Activated CD8-positive, alpha-beta T cell treated with anti-CD3 and anti-CD28 coated beads for 36 hours (primary cell): ENCODE measurements around the gene TLE4. TPM values are rescaled to one million over a fixed set of nuclear protein-coding genes. Genes with fewer than 3 reads are reported as not detected.
A peak's percentile ranks its signal among the peaks of the same experiment; 100 is the strongest.

Source experiments
- ATAC-seq: fragments of 200-7000 bp; cut with Tn5 transposase; one replicate; pipeline ENCODE4 v1.10.0; 2021; ENCODE audit warnings: mild to moderate bottlenecking, moderate library complexity
- CTCF ChIA-PET: fragments of 350-600 bp; sonication (Branson Sonifier 250); formaldehyde crosslinking; loops from one replicate; lab custom pipeline; 2021; ENCODE audit warnings: antibody characterized with exemption; lab: Charles Lee
- POLR2A ChIA-PET: fragments of 350-600 bp; sonication (Branson Sonifier 250); formaldehyde crosslinking; loops from one replicate; lab custom pipeline; 2021; ENCODE audit warnings: antibody characterized with exemption; lab: Charles Lee
- DNase-seq: peaks from one replicate; pipeline ENCODE4 v3.0.0-alpha.2; 2020
- H3K27ac Mint-ChIP-seq: one replicate; pipeline ENCODE4 v1.8.0; 2021; ENCODE audit warnings: mild to moderate bottlenecking, mixed read lengths
- H3K27me3 Mint-ChIP-seq: one replicate; pipeline ENCODE4 v1.8.0; 2021; ENCODE audit warnings: mixed read lengths
- H3K36me3 Mint-ChIP-seq: one replicate; pipeline ENCODE4 v1.8.0; 2021; ENCODE audit warnings: low read depth, mixed read lengths
- H3K4me1 Mint-ChIP-seq: one replicate; pipeline ENCODE4 v1.8.0; 2021; ENCODE audit warnings: low read depth, mixed read lengths
- H3K4me3 Mint-ChIP-seq: one replicate; pipeline ENCODE4 v1.8.0; 2021; ENCODE audit warnings: mild to moderate bottlenecking, moderate library complexity, mixed read lengths
- H3K9me3 Mint-ChIP-seq: one replicate; pipeline ENCODE4 v1.8.0; 2021; ENCODE audit warnings: mixed read lengths
- intact Hi-C: fragments of 100-400 bp; cut with micrococcal nuclease; formaldehyde crosslinking; loops from one replicate; pipeline ENCODE4 v1.10.0; 2022
- total RNA-seq, 2 experiments: library from RNA; stranded (reverse); gene quantifications; one replicate each; pipeline ENCODE4 v1.2.3, GENCODE V29; 2021
- TF ChIP-seq, protein P1 (sequence below): fragments of 200-600 bp; IDR thresholded peaks from one replicate; pipeline ENCODE4 v1.8.0; 2022; ENCODE audit warnings: antibody characterized with exemption, mild to moderate bottlenecking

Gene TLE4
- total RNA-seq, 2 experiments from 2014 or later: 30.8 to 31.9 TPM

DNA sequence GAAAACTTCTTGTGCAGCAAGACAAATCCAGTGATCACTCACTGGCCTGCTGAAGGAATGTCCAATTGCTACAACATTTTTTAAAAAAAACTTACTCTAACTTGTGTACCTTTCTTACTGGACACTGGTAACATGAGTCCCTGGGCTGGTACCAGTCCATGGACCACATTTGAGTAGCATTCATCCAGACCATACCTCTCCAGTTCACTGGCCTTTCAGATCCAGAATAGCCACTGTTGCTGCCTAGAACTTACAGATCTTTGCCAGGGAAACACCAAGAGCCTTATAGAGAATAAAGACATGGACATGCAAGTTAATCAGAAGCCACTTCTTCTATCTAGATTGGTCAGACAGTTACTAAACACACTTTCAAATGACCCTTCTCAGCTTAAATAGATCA is 185.3 kb downstream of the TLE4 start:
- Mint-ChIP-seq H3K27ac (no peak overlapping the region), H3K4me1 (peaks cover 8% of the 10 kb centered on the region), H3K36me3 (no peaks in the 10 kb centered on the region), H3K9me3 (no peaks in the 10 kb centered on the region), H3K27me3 (no peaks in the 10 kb centered on the region), H3K4me3 (no peak overlapping the region)
- intact Hi-C loops: no loop called here
- CTCF ChIA-PET: interaction anchor here (1.0 to 1.1 kb wide), 2 partner anchors 10 to 40 kb away, joined by 3 read pairs; no protein-coding TSS in a partner anchor
- TF ChIP-seq, protein P1, sequence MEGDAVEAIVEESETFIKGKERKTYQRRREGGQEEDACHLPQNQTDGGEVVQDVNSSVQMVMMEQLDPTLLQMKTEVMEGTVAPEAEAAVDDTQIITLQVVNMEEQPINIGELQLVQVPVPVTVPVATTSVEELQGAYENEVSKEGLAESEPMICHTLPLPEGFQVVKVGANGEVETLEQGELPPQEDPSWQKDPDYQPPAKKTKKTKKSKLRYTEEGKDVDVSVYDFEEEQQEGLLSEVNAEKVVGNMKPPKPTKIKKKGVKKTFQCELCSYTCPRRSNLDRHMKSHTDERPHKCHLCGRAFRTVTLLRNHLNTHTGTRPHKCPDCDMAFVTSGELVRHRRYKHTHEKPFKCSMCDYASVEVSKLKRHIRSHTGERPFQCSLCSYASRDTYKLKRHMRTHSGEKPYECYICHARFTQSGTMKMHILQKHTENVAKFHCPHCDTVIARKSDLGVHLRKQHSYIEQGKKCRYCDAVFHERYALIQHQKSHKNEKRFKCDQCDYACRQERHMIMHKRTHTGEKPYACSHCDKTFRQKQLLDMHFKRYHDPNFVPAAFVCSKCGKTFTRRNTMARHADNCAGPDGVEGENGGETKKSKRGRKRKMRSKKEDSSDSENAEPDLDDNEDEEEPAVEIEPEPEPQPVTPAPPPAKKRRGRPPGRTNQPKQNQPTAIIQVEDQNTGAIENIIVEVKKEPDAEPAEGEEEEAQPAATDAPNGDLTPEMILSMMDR: no peak
- no peak for DNase-seq
- POLR2A ChIA-PET: no interaction called here
- no peak for ATAC-seq

DNA sequence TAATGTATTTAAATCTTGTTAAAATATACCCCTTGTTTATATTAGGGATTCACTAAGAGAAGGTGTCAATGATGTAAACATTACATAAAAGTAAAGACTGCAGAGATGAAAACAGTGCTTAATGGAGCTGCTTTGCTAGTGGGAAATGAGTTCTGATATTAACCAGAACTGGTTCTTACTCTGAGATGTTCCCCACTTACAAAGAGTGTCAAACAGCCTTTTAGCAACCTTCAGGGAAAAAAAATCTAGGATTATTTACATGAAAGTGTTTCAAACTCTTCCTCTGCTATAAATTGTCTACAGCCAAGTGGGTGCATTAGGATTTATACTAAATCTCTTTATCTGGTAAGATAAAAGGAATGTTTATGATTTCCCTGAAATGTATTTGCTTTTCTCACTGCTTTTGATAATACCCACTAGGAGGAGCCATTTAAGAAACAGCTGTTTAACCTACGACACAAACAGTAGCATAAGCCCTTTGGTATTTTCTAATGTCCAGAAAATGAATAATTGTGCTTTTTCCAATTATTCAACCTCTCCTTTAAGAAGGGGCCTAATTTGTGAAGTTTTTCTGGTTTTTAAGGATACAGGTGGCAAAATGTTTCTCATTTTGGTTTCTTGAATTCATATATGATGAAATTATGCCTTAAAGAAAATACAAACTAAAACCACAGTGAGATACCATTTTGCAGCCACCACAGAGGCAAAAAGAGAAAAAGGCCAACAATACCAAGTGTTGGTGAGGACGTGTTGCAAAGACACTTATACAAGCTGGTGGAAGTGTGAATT is 186.3 kb downstream of the TLE4 start:
- TF ChIP-seq, protein P1: no peak
- intact Hi-C loops: no loop called here

DNA sequence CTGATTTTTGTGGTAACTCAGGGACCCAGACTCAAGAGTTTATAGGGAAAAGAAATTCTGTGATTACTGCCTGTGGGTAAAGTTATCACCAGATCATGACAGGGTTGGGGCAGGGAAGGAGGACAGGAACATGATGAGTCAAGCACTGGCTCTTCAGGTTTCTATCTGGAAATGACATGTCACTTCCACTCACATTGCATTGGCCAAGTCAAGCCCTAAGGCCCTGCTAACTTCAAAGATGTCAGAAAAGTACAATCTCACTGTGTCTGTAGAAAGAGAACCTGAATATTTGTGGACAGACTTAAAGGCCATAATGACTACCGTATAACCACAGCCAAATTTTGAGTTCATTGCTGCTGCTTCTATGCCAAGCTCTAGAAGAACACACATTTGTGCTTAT is 187.7 kb downstream of the TLE4 start:
- Mint-ChIP-seq H3K9me3 (no peaks in the 10 kb centered on the region), H3K27ac (no peak overlapping the region), H3K36me3 (no peaks in the 10 kb centered on the region), H3K4me3 (no peak overlapping the region), H3K4me1 (peaks cover 8% of the 10 kb centered on the region), H3K27me3 (no peaks in the 10 kb centered on the region)
- TF ChIP-seq, protein P1: no peak
- ATAC-seq (peak; percentile 85), DNase-seq (peak; percentile 12)
- POLR2A ChIA-PET: no interaction called here
- CTCF ChIA-PET: no interaction called here
- intact Hi-C loops: no loop called here

More for the DNA sequence above, 186.3 kb downstream of the TLE4 start:
- no peak for ATAC-seq
- H3K4me1 Mint-ChIP-seq: peaks cover 8% of the 10 kb centered on the region
- DNase-seq: no peak
- H3K4me3 Mint-ChIP-seq: no peak overlapping the region
- no peaks in the 10 kb centered on the region for H3K9me3 Mint-ChIP-seq
- CTCF ChIA-PET: interaction anchor here (0.7 to 1.1 kb wide), 4 partner anchors 11 to 71 kb away, joined by 3 read pairs; no protein-coding TSS in a partner anchor
- no peak overlapping the region for H3K27ac Mint-ChIP-seq
- no peaks in the 10 kb centered on the region for H3K27me3 Mint-ChIP-seq
- POLR2A ChIA-PET: no interaction called here
- H3K36me3 Mint-ChIP-seq: no peaks in the 10 kb centered on the region

DNA sequence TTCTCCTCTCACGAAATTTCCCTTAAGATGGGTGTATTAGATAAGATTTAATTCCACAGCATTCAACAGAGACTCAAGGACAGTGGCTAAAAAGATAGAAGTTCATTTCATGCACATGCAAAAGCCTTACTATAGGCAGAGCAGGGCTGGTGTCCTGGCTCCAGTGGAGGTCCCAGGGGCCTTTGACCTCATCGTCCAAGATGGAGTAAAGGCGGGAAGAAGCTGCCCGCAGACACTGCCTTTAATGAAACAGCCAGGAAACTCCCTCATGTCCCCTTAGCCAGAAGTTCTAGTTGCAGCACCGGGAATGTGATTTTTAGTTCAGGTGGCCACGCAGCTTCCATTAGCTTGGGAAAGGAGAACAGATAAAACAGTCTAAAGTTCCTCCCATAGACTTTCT is 190.3 kb downstream of the TLE4 start:
- CTCF ChIA-PET: no interaction called here
- no peaks in the 10 kb centered on the region for H3K27me3 Mint-ChIP-seq
- no peak for DNase-seq
- POLR2A ChIA-PET: no interaction called here
- H3K4me1 Mint-ChIP-seq: peaks cover 8% of the 10 kb centered on the region
- no peaks in the 10 kb centered on the region for H3K36me3 Mint-ChIP-seq
- TF ChIP-seq, protein P1: no peak
- no peaks in the 10 kb centered on the region for H3K9me3 Mint-ChIP-seq
- H3K27ac Mint-ChIP-seq: no peak overlapping the region
- H3K4me3 Mint-ChIP-seq: no peak overlapping the region
- intact Hi-C loops: no loop called here
- no peak for ATAC-seq

DNA sequence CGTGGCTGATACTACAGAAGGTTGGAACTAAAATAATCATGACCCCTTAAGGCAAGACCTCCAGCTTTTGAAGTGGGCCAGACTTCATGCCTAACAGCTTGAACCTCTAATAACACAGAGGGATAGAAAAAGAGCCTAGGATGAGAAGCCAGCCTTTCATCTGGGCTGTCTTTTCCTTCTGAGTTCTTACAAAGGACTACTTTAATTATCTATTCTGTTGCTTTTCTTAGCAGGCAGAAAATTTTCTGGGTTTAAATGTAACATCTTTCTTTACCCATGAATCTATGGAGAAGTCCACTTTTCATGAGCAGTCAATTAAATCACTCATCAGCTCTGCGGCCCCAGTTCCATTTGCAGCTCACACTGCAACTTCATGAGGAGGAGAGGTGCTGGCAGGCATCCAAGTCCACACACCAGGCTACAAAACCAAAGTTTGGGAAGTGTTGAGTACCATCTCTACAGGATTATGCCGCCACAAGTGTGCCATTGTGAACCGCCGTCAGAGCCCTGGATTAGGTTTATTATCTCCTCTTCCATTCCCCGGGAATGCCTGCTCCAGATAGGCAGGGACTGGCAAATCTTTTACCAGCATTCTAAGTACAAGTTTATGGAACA is 192.0 kb downstream of the TLE4 start:
- Mint-ChIP-seq H3K27me3 (no peaks in the 10 kb centered on the region), H3K27ac (no peak overlapping the region), H3K9me3 (no peaks in the 10 kb centered on the region), H3K4me1 (peaks cover 8% of the 10 kb centered on the region), H3K4me3 (no peak overlapping the region), H3K36me3 (no peaks in the 10 kb centered on the region)
- POLR2A ChIA-PET: no interaction called here
- CTCF ChIA-PET: no interaction called here
- TF ChIP-seq, protein P1: no peak
- ATAC-seq (no peak), DNase-seq (no peak)
- intact Hi-C loops: no loop called here
